Right lobe of liver (tissue), 6 donors: ENCODE measurements around the gene ZNF692. TPM values are rescaled to one million over a fixed set of nuclear protein-coding genes. Genes with fewer than 3 reads are reported as not detected.

Experiments used
- ATAC-seq, 4 donors: fragments of 200-7000 bp; cut with Tn5 transposase; one replicate each; pipeline ENCODE4 v1.9.1; 2020; ENCODE audit warnings: mild to moderate bottlenecking in 4 of 4, moderate library complexity in 4 of 4
- DNase-seq, 3 donors: peaks; one replicate each; pipeline ENCODE4 v3.0.0-alpha.2; 2020
- H3K27ac ChIP-seq, 3 donors: fragments of 200-600 bp; one replicate each; pipeline ENCODE4 v1.8.0; 2022
- H3K27me3 ChIP-seq, 2 donors: fragments of 200-600 bp; one replicate each; pipeline ENCODE4 v1.8.0; 2022
- H3K36me3 ChIP-seq, 4 donors: fragments of 200-600 bp; sonication (generic) in 1 of 4; one replicate each; pipeline versions ENCODE4 v1.5.1 to v1.8.0; 2017 to 2022; ENCODE audit warnings: control low read depth in 1 of 4
- H3K4me1 ChIP-seq, 4 donors: fragments of 200-600 bp; sonication (generic) in 1 of 4; one replicate each; pipeline versions ENCODE4 v1.5.1 to v1.8.0; 2017 to 2022; ENCODE audit warnings: control low read depth in 1 of 4
- H3K4me3 ChIP-seq, 3 donors: fragments of 200-600 bp; one replicate each; pipeline ENCODE4 v1.8.0; 2022
- H3K9me3 ChIP-seq, 4 donors: fragments of 200-600 bp; sonication (generic) in 1 of 4; one replicate each; pipeline versions ENCODE4 v1.5.1 to v1.8.0; 2017 to 2022; ENCODE audit warnings: control low read depth in 1 of 4
- POLR2A ChIP-seq: fragments of 450-650 bp; IDR thresholded peaks from one replicate; pipeline ENCODE4 v1.6.1; 2017; ENCODE audit warnings: antibody characterized with exemption, mild to moderate bottlenecking
- WGBS: methylation state at CpG from one replicate; pipeline ENCODE4 v1.1.6; 2018; ENCODE audit warnings: low coverage, low lambda C conversion rate; ENCODE audit not compliant: insufficient coverage; ENCODE audit errors: missing lambda C conversion rate; 5-methylcytosine and 5-hydroxymethylcytosine counted together
- intact Hi-C, 2 donors: fragments of 100-400 bp; cut with DNase I; formaldehyde crosslinking; loops; one replicate each; pipeline versions ENCODE4 v1.11.2 to v1.14.1; 2022
- total RNA-seq, 6 experiments: library from RNA; depleted of rRNA in 2 of 6; stranded (reverse); fragments of >200 nt in 2 of 6; fragmentation: NEBNext Ultra II Directional in 3 of 6; extraction: Animal tissue kit (Norgen Biotek cat#: 25700) in 3 of 6; gene quantifications; one replicate each; pipeline versions ENCODE4 v1.1.0 to v1.2.4, GENCODE V29; 2016 to 2023
- TF ChIP-seq, protein P1 (sequence below), 4 donors: fragments of 200-600 bp in 3 of 4; fragments of 450-650 bp in 1 of 4; IDR thresholded peaks; one replicate each; pipeline versions ENCODE4 v1.5.1 to v1.8.0; 2016 to 2022; ENCODE audit warnings: antibody characterized with exemption in 4 of 4, mild to moderate bottlenecking in 2 of 4
- donor health status: DM: no; HTN: yes; CAD: no.
- donor health status: DM: no; HTN: no; CAD: no.
- donor health status: DM: no; HTN: no; CAD: no.
- donor health status: DM: no; HTN: yes; CAD: no.
- donor health status: DM: no; HTN: yes; CAD: no.

The ZNF692 gene
- total RNA-seq, 6 experiments from 2014 or later, result 12.2 to 18.3 (median 16.7) TPM

DNA sequence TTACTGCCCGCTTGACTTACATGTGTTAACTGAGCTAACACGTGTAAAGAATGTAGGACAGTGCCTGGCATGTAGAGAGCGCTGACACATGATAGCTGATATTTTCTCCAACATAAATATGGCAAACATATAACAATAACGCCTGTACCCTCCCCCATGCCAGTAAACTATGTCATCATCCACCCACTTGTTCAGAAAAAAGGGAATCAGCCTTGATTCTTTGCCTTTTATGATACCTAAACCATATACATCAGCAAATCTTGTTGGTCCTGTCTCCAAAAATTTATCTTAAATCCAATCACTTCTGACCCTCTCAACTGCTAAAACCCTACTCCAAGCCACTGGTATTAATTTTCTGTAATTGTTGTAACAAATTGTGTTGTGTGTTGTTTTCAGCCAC lies 1.1 kb upstream of the ZNF692 start:
- Histone ChIP-seq H3K27ac (no peak overlapping the region), H3K4me3 (no peak overlapping the region), H3K27me3 (no peaks in the 10 kb centered on the region), H3K36me3 (no peaks in the 10 kb centered on the region), H3K9me3 (no peaks in the 10 kb centered on the region), H3K4me1 (peaks cover 0 to 11% (median 2%) of the 10 kb centered on the region in 4 donors)
- 87% methylated on average over 4 of the region's 4 CpGs for WGBS
- no peak for DNase-seq
- intact Hi-C loops, result no loop called here
- TF ChIP-seq, protein P1, sequence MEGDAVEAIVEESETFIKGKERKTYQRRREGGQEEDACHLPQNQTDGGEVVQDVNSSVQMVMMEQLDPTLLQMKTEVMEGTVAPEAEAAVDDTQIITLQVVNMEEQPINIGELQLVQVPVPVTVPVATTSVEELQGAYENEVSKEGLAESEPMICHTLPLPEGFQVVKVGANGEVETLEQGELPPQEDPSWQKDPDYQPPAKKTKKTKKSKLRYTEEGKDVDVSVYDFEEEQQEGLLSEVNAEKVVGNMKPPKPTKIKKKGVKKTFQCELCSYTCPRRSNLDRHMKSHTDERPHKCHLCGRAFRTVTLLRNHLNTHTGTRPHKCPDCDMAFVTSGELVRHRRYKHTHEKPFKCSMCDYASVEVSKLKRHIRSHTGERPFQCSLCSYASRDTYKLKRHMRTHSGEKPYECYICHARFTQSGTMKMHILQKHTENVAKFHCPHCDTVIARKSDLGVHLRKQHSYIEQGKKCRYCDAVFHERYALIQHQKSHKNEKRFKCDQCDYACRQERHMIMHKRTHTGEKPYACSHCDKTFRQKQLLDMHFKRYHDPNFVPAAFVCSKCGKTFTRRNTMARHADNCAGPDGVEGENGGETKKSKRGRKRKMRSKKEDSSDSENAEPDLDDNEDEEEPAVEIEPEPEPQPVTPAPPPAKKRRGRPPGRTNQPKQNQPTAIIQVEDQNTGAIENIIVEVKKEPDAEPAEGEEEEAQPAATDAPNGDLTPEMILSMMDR (IDR thresholded peaks at IDR 0.05), result no peak
- no peak for TF ChIP-seq POLR2A
- ATAC-seq, result no peak

DNA sequence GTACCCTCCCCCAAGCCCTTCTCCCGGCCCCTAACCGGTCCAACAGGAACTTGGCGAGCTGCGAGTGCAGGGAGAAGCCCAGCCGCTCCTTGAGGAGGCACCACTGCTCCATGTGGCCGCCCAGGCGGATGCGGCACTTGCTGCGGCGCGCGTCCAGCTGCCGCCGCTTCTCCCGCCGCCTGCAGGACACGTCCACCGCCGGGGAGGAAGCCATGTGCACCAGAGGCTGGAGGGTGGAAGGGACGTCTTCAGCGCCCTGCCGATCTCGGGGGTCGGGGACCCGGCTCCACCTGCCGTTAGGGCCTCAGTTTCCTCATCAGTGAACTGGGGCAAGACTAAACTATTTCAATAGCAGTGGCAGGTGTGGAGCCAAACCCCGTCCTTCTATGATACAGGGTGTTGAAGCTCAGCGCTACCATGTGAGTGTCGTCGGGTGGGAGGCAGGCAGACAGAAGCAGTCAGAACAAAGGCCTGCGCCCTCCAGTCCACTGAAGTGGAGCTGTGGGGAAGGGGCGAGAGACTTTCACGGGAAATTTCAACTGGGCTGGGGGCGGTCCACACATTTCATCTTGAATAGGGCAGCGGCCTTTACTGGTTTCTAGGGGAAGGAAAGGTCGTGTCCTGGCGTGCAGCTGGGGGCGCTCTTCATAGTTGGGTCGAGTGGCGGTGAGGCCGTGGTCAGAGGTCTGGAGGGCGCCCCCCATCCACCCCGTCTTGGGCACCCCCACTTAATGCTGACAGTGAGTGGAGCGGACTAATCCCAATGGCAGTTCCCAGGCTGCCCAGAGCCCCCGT lies 592 bp downstream of the ZNF692 start:
- peak; percentile 68 to 76 (median 69) for DNase-seq
- whole genome bisulfite sequencing, result 0% methylated on average over 12 of the region's 45 CpGs
- no peak for TF ChIP-seq POLR2A
- TF ChIP-seq, protein P1 (IDR thresholded peaks at IDR 0.05), result peak; percentile 24 to 35 (median 34)

DNA sequence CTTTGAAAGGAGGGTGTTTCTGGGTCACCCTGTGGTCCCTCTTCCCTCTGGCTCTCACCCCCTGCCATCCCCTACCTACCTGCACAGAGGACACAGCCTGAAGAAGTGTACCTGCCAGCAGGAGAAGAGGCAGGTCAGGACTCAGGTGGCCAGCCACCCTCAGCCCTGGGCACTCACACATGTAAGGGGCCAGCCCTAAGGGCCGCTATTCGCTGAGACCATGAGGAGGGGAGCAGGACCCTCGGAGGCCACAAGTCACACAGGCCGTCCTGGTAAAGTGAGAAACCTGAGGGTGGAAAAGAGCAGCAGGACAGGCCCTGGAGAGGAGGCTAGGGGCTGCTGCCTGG lies 1.2 kb downstream of the ZNF692 start:
- Histone ChIP-seq H3K27ac (peak overlapping the region in 2 of 3 donors; percentile 81 to 85), H3K36me3 (no peaks in the 10 kb centered on the region), H3K4me1 (peaks cover 0 to 11% (median 2%) of the 10 kb centered on the region in 4 donors), H3K9me3 (no peaks in the 10 kb centered on the region), H3K27me3 (no peaks in the 10 kb centered on the region), H3K4me3 (peak overlapping the region; percentile 66 to 75 (median 67))
- no peak for DNase-seq
- ATAC-seq, result no peak
- WGBS, result 22% methylated on average over 3 of the region's 4 CpGs
- intact Hi-C loops, result no loop called here
- no peak for TF ChIP-seq POLR2A
- TF ChIP-seq, protein P1 (IDR thresholded peaks at IDR 0.05), result no peak

More for the DNA sequence above, 592 bp downstream of the ZNF692 start:
- Histone ChIP-seq H3K4me3 (peak overlapping the region; percentile 66 to 75 (median 67)), H3K9me3 (no peaks in the 10 kb centered on the region), H3K4me1 (peaks cover 0 to 11% (median 2%) of the 10 kb centered on the region in 4 donors), H3K27me3 (no peaks in the 10 kb centered on the region), H3K36me3 (no peaks in the 10 kb centered on the region), H3K27ac (peak overlapping the region; percentile 81 to 86 (median 85))
- peak; percentile 56 to 62 (median 60) for ATAC-seq
- intact Hi-C loops, result no loop called here

DNA sequence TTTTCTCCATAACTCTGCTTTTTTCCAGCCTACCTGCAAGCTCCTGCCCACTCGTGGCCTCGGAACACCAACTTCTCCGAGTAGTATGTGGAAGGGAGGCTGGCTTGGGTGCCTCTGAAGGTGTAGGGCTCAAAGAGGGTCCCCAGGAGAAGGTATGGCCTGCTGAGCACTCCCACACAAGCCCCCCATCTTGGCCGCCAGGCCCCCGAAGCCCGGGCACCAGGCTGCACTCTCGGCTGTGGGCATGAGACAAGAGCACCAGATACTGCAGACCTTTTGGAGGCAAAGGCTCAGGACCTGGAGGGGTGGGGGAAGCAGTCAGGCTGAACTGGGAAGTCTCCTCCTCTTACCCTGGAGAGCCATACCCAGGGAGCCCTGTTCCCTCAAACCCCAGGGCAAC lies 1.7 kb downstream of the ZNF692 start:
- DNase-seq, result no peak
- no peak for TF ChIP-seq POLR2A
- TF ChIP-seq, protein P1 (IDR thresholded peaks at IDR 0.05), result no peak
- Histone ChIP-seq H3K4me3 (no peak overlapping the region), H3K9me3 (no peaks in the 10 kb centered on the region), H3K36me3 (no peaks in the 10 kb centered on the region), H3K4me1 (peaks cover 0 to 11% (median 2%) of the 10 kb centered on the region in 4 donors), H3K27ac (no peak overlapping the region), H3K27me3 (no peaks in the 10 kb centered on the region)
- ATAC-seq, result no peak
- intact Hi-C loops, result no loop called here
- 92% methylated on average over 4 of the region's 7 CpGs for WGBS
